H1 (cell line): ENCODE data around the gene CIAO3.

Experiments used
- CTCF ChIP-seq, 3 experiments: IDR thresholded peaks; 1 replicate in 2 of 3; 2 replicates in 1 of 3; pipeline versions ENCODE4 v1.5.1 to v1.6.1; 2011; ENCODE audit warnings: low read length in 3 of 3, mild to moderate bottlenecking in 3 of 3, inconsistent platforms in 2 of 3, low read depth in 1 of 3, moderate library complexity in 1 of 3; ENCODE audit not compliant: insufficient read depth in 1 of 3; ENCODE audit errors: control extremely low read depth in 1 of 3
- FOSL1 ChIP-seq: IDR thresholded peaks from 2 replicates; pipeline ENCODE4 v1.6.1; 2011; ENCODE audit warnings: mild to moderate bottlenecking, low read depth, low read length, moderate library complexity; ENCODE audit not compliant: insufficient read depth
- USF2 ChIP-seq: IDR thresholded peaks from 2 replicates; pipeline ENCODE4 v1.6.1; 2011; ENCODE audit warnings: low read length, improper control_type of control experiment

DNA sequence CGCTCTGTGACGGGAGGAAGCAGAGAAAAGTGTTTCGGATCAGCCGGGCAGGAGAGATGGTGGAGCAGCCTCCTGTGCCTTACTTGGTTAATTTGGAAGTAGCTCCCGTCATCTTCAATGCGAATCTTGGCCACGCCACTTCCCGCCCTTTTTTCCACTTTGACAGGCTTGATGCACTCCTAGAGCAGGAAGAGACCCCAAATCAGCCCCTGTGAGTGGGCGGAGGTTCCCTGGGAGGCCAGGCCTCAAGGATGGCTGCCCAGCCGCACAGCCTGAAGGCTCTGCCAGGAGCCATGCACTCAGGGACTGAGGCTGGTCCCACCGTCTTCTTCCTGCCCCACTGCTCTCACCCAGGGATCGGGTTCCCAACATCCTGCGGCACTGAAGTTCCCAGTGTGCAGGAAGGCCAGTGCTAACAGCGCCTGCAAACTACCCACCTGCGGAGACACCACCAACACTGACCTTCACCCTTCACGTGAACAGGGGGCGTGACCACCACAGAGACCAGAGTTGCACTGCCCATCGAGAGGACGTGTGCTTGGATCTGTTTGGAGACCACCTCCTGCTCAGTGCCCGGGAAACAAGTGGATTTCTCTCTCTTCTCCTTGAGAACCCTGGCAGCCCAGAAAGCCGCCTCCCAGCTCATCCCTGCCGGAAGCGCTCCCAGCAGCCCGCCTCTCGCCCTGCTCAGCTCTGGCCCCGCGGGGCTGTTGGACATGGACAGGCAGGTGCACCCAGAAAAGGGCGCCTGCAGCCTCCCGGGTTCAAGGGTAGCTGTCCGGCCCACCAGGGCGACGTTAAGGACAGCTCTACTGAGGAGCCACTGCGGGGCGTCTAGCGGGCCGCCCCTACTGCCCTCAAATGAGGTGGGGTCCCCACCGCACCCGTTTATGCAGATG is 988 bp downstream of the CIAO3 start:
- TF ChIP-seq CTCF (IDR thresholded peaks at IDR 0.05; ENCODE audit: control extremely low read depth in 1 of 3, insufficient read depth in 1 of 3, low read depth in 1 of 3, low read length in 3 of 3), result no peak
- no peak for TF ChIP-seq FOSL1
- no peak for TF ChIP-seq USF2
